ENCODE measurements around the gene OR1F1. TPM values are rescaled to one million over a fixed set of nuclear protein-coding genes. Genes with fewer than 3 reads are reported as not detected.
"Not testable (repeated sequence)": the region's sequence is repeated elsewhere in the genome, so short reads cannot be mapped to it uniquely, and the experiment has no call there.

Gene OR1F1
- total RNA-seq, 1 donor from 2014 or later: not detected

DNA sequence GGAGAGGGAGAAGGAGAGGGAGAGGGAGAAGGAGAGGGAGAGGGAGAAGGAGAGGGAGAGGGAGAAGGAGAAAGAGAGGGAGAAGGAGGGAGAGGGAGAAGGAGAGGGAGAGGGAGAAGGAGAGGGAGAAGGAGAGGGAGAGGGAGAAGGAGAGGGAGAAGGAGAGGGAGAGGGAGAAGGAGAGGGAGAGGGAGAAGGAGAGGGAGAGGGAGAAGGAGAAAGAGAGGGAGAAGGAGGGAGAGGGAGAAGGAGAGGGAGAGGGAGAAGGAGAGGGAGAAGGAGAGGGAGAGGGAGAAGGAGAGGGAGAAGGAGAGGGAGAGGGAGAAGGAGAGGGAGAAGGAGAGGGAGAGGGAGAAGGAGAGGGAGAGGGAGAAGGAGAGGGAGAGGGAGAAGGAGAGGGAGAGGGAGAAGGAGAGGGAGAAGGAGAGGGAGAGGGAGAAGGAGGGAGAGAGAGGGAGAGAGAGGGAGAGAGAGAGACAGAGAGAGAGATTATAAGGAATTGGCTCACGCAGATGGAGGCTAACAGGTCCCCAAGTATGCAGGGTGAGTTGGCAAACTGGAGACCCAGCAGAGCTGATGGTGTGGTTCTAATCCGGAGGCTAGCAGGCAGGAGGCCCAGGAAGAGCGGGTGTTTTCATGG lies 9.8 kb downstream of the OR1F1 start:
- not testable (repeated sequence) for DNase-seq (ENCODE audit: low read depth in 2 of 2)

DNA sequence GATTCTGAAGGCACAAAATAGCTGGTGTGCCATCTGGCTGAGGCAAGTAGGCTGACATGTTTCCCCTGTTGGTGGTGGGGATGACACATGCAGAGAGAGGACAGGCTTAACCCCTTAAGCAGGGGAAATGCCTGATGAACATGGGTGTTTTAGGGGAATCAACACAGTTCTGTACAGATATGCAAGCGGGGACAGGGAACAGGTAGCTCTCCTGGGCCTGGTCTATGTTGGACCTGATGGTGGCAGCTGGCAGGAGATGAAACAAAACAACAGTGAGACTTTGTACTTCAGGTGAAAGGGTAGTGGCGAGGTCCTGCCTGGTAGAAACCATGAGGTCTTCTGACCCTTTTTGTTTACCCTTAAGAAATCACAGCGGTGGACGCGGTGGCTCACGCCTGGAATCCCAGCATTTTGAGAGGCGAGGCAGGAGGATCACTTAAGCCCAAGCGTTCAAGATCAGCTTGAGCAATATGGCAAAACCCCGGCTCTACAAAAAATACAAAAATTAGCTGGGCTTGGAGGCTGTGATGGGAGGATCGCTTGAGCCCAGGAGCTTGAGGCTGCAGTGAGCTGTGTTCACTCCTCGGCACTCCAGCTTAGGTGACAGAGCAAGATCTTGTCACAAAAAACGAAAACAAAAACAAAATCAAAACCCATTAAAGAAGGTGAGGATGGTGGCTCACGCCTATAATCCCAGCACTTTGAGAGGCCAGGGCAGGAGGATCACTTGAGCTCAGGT lies 10.5 kb downstream of the OR1F1 start:
- DNase-seq (ENCODE audit: low read depth in 2 of 2): no peak

GRCh38 chr16:3202903-3203539 lies 15.0 kb downstream of the OR1F1 start:
- no peak for DNase-seq (ENCODE audit: low read depth in 2 of 2)

GRCh38 chr16:3205939-3206338 lies 17.9 kb downstream of the OR1F1 start:
- DNase-seq (ENCODE audit: low read depth in 2 of 2): not testable (repeated sequence)

DNA sequence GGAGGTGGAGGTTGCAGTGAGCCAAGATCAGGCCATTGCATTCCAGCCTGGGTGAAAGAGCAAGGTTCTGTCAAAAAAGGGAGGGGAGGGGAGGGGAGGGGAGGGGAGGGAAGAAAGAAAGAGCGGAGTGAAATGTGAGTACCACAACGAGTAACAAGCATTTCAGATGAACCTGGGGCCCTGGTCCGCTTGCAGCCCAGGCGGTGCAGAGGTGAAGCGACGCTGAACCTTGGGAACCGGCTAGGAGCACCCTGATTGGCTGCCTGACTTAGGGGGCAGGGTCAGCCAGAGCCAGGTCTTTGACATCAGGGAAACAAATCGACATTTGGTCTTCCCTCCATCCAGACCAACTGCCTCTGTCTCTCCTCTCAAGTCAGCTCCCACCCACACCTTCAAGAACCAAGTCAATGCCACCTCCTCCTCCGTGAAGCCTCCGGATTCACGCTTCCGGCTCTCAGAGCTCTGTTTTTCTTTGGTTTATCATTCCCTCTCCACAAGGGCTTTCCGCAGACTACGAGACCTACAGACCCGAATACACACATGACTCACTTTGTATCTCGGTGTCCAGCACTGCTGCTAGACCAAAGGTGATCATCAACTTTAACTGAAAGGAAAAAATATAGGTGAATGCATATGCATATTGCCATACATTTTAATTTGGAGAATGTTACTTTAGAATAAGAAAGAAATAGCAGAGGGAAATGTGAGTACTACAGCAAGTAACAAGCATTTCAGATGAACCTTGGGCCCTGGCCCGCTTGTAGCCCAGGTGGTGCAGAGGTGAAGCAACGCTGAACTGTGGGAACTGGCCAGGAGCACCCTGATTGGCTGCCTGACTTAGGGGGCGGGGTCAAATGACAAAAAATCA lies 19.3 kb downstream of the OR1F1 start:
- DNase-seq (ENCODE audit: low read depth in 2 of 2): no peak

- no peak for DNase-seq (ENCODE audit: low read depth in 2 of 2)
Measured at GRCh38 chr16:3212006-3212405, 24.0 kb downstream of the OR1F1 start.

GRCh38 chr16:3212567-3212966 lies 24.6 kb downstream of the OR1F1 start:
- DNase-seq (ENCODE audit: low read depth in 2 of 2): no peak

DNA sequence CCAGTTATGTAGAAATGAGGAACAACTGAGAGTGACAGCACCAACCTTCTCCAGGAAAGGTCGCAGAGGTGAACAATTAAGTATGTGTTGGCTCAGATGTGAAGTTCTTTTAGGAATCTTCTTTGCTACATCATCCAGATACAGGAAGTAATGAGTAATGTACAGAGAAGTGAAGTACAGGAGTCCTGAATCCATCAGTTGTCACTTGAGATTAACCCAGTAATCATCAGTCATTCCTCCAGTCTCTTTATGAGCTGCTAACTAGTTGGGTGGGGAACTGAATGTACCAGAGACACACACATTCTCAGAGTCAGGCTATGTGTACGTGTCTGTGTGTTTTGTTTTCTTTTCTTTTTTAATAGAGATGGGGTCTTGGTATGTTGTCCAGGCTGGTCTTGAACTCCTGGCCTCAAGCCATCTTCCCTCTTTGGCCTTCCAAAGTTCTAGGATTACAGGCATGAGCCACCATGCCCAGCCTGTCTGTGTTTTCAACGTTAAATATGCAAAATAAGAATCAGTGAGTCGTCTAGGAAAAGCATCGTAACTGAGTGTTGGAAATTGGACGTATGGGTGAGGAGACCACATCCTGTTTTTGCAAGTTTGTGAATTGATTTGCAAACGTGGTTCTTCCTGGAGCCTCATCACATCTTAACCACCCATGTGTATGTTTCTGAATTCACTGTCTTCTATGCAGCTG lies 27.0 kb downstream of the OR1F1 start:
- DNase-seq (ENCODE audit: low read depth in 2 of 2): no peak

- DNase-seq (ENCODE audit: low read depth in 2 of 2): no peak
Measured at GRCh38 chr16:3215601-3216262, 27.7 kb downstream of the OR1F1 start.

GRCh38 chr16:3216263-3216640 lies 28.2 kb downstream of the OR1F1 start:
- DNase-seq (ENCODE audit: low read depth in 2 of 2): no peak

GRCh38 chr16:3220839-3221238 lies 32.8 kb downstream of the OR1F1 start:
- DNase-seq (ENCODE audit: low read depth in 2 of 2): no peak

DNA sequence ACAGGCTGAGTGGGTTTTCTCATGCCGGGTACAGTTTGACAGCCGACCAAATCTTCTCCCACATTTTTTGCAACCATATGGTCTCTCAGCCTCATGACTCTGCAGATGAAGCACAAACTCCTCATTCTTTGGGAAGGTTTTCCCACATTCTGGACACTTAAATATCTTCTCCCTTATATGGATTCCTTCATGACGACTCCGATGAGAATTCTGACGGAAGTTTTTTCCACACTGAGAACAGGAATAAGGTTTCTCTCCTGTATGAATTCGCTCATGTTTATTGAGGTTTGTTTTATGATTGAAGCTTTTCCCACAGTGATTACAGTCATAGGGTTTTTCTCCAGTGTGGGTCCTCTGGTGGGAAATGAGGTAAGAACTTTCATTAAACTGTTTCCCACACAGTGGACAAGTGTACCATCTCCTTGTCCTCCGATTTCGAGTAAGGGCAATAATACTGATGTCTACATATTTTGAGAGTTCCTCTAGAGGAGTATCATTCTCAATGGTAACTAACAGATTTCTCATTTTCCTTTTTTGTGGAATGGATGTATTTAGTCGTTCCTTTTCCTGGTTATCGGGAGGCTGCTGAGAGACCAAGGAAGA lies 36.0 kb downstream of the OR1F1 start:
- DNase-seq (ENCODE audit: low read depth in 2 of 2): no peak

- DNase-seq (ENCODE audit: low read depth in 2 of 2): no peak
Measured at GRCh38 chr16:3234543-3234856, 46.5 kb downstream of the OR1F1 start.

DNA sequence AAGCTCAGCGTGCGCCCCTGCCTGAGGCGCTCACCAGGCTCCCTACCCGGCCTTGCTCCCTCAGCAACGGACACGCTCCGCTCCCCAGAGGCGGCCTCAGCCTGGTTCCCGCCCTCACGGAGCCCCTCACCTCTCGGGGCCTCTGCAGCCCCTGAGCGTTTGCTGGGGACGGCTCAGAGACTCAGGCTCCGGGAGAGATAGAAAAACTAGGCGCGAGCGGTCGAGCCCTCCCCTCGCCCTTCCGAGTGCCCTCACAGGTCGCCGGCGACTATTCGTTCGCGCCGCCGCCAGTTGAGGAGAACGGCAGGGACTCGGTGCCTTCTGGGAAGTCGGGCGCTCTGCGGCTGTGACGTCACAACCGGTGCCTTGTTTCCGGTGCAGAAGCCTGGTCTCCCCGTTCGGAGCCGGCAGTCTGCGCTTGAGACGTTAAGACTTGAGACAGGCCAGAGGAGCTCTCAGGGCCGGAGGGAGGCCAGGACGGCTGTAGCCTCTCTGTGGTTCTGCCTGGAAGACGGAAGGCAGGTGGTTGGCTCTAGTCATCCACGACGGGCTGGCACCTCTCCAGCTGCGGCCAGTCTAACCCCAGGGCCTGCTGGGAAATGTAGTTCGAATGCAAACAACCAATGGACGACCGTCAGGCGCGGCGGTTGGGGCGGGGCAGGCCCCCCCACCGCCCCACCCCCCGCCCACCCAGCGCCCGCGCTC lies 47.0 kb downstream of the OR1F1 start, which contains the start of gene ZNF200:
ZNF200 (minus strand) TSS at position 302 of the 705 bp plus-strand sequence. CDS start 1,403 bp downstream, outside the sequence.
- DNase-seq (ENCODE audit: low read depth in 2 of 2): peak; percentile 96 to 97

DNA sequence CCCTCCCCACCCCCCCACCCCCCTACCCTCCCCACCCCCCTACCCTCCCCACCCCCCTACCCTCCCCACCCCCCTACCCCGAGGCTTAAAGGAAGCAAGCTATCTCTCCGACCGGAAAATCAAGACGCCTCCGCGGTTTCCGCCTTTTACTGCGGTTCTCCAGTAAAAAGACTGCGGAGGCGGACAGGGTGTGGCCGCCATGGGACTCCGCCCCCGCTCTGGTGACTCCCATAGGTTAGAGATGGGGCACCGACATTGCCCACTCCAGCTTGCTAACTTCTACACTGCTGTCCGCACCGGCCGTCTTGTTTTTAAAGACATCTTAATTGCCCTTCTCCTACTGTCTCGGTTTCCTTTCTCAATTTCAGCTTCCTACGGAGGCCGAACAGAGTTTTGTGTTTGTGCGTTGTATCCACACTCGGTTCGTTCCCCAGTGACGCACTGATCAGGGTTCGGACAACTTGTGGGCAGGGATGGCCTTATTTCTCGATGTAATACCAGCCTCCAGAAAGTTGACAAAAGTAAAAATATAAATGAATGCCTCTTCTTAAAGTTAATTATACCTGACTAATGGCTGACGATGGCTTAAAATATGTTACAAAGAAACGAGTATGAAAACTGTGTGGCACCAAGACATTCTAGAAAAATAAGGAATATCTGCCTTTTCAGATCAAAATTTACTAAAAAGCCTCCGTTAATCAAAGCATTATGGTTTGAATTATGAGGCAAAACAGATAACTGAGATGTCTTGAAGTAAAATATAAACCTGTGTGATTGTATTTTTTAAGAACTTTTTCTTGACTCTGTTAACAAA lies 48.1 kb downstream of the OR1F1 start:
- no peak for DNase-seq (ENCODE audit: low read depth in 2 of 2)

GRCh38 chr16:3241761-3242160 lies 53.8 kb downstream of the OR1F1 start:
- DNase-seq (ENCODE audit: low read depth in 2 of 2): peak in 1 of 2 donors; percentile 43

DNA sequence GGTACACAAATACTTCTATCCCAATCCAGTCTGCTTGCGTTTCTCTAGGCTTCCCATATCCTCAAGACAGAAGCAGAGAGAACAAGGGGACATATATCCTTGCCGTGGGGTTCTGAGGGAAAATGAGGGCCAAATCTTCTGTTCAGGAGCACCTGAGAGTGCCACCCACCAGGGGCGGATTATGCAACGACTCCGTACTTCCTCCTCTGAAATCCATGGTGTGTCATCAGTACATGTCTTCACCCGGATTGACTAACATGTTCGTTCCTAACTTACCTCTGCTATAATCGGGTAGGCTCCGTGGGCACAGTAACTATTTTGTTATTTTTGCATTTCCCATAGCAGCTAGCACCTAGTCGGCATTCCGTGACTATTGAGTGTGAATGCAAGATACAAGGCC lies 54.7 kb downstream of the OR1F1 start:
- no peak for DNase-seq (ENCODE audit: low read depth in 2 of 2)

DNA sequence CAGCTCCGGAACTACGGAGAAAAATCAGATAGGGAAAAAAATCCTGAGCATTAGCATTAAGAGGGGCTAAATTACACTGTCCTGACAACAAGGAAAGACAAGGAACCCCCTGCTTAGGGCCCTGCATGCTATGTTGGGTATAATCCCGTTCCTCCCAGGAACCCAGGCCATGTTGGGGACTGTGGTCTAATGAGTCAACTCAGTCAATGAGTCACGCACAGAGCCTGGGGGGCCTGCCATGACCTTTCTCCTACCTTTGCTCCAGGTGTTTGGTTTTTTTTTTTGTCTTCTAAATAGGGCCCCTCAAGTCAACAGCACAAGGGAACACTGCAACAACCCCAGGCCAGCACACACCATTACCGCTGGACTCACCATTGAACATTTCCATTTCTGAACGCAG lies 55.9 kb downstream of the OR1F1 start:
- no peak for DNase-seq (ENCODE audit: low read depth in 2 of 2)

DNA sequence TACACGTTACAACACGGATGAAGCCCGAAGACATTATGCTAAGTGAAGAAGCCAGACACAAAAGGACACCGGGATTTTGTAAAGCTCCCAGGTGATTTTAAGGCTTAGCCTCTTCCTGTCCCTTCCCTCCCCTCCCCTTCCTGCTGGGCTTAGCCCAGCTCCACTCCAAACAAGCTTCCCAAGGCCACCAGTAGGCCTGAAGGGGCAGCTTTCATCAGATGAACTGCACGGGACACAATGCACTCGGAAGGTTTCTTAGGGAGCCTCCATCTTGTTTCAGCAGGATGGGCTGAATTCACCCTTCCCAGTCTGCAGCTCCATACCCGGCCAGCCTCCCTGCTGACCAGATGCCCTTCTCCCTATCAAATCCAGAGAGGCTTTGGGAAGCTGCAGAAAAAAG lies 58.0 kb downstream of the OR1F1 start:
- DNase-seq (ENCODE audit: low read depth in 2 of 2): no peak

Data from lung microvascular endothelial cell (primary cell).